ENCODE measurements around the gene KCNIP2. TPM values are rescaled to one million over a fixed set of nuclear protein-coding genes. Genes with fewer than 3 reads are reported as not detected.
A peak's percentile ranks its signal among the peaks of the same experiment; 100 is the strongest.

Gene KCNIP2
- total and polyA plus RNA-seq, 2 donors (not counting 3 experiments of a cell fraction or from before 2014, with no cell fraction given): 0.36 to 2.2 TPM

DNA sequence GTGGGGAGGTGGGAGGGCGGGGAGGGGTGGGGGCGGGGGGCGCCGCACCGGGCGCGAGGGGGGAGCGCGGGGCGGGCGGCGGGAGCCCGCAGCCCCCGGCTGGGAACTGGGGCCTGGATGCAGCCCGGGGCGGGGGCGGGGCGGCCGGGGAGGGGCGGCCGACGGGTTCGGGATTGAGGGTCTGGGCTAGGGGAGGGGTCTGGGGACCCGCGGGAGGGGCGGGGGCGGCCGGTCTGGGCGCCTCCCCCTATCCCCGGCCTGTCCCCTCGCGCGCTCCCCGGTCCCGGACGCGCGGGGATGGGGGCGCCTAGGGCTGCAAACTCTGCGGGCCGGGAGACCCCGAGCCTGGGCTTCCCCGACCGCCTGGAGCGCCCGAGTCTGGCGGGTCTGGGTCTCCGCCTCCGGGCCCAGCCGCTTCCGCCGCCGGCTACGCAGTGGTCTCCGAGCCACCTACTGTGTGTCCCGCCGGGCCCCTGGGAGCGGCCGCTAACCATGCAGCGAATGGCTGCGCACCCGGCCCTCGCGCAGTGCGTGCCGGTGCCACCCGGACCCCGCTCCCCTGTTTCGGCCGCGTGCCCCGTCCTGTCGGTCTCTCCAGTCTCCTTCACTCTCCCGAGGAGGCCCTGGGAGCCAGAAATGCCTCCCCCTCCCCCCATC lies 67.3 kb downstream of the KCNIP2 start:
- Histone ChIP-seq H3K9me3 (replicated peaks; ENCODE audit: control insufficient read depth, insufficient read depth, low read length) (no peaks in the 10 kb centered on the region), H3K79me2 (ENCODE audit: control insufficient read depth, insufficient read depth, low read length) (no peaks in the 10 kb centered on the region), H2AFZ (ENCODE audit: low read depth, low read length) (no peak overlapping the region), H3K36me3 (ENCODE audit: control insufficient read depth in 2 of 2, extremely low read depth in 1 of 2, insufficient read depth in 2 of 2, low read length in 2 of 2) (no peaks in the 10 kb centered on the region), H3K4me1 (ENCODE audit: control insufficient read depth, extremely low read depth, insufficient read depth, low read length) (peaks cover 11% of the 10 kb centered on the region), H3K4me2 (ENCODE audit: insufficient read depth, low read length) (no peak overlapping the region), H4K20me1 (replicated peaks; ENCODE audit: control insufficient read depth, extremely low read depth, insufficient read depth, low read length) (no peaks in the 10 kb centered on the region), H3K9ac (replicated peaks; ENCODE audit: extremely low read depth, insufficient read depth, low read length) (no peak overlapping the region), H3K27ac (ENCODE audit: insufficient read depth, low read depth, low read length) (no peak overlapping the region), H3K27me3 (ENCODE audit: control insufficient read depth in 2 of 2, insufficient read depth in 2 of 2, low read length in 2 of 2) (peaks cover 55 to 67% of the 10 kb centered on the region in 2 experiments), H3K4me3 (replicated peaks in 1 of 3; ENCODE audit: insufficient read depth in 1 of 3, low read depth in 1 of 3, low read length in 3 of 3) (no peak overlapping the region), H3K9me1 (replicated peaks; ENCODE audit: control insufficient read depth, extremely low read depth, insufficient read depth, low read length) (no peaks in the 10 kb centered on the region)
- DNase-seq (ENCODE audit: low read depth, low spot score) (no peak), FAIRE-seq (no peak)
- dilution Hi-C loops (cut with MboI; ENCODE audit: extremely low pct_ligation_motif_present, low sequenced_read_pairs): no loop called here
- TF ChIP-seq, protein P1, sequence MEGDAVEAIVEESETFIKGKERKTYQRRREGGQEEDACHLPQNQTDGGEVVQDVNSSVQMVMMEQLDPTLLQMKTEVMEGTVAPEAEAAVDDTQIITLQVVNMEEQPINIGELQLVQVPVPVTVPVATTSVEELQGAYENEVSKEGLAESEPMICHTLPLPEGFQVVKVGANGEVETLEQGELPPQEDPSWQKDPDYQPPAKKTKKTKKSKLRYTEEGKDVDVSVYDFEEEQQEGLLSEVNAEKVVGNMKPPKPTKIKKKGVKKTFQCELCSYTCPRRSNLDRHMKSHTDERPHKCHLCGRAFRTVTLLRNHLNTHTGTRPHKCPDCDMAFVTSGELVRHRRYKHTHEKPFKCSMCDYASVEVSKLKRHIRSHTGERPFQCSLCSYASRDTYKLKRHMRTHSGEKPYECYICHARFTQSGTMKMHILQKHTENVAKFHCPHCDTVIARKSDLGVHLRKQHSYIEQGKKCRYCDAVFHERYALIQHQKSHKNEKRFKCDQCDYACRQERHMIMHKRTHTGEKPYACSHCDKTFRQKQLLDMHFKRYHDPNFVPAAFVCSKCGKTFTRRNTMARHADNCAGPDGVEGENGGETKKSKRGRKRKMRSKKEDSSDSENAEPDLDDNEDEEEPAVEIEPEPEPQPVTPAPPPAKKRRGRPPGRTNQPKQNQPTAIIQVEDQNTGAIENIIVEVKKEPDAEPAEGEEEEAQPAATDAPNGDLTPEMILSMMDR (IDR thresholded peaks at IDR 0.05; ENCODE audit: extremely low read depth in 1 of 2, insufficient read depth in 1 of 2, low read depth in 1 of 2, low read length in 2 of 2): no peak
- peak; percentile 97 for TF ChIP-seq EZH2 (IDR thresholded peaks at IDR 0.05; ENCODE audit: borderline replicate concordance, low read depth, low read length, severe bottlenecking)
- no TSS peak for BruUV-seq (replicated peaks)
- POLR2A ChIA-PET: no interaction called here
- intact Hi-C loops (cut with micrococcal nuclease): no loop called here
- CTCF ChIA-PET: no interaction called here

Other genes with a start within 250 kb of the KCNIP2 start
- gene FBXW4, start 148.6 kb downstream of the KCNIP2 start, total RNA-seq: 20.8 and 22.4 TPM in 2 replicates
- gene FBXW4, start 148.6 kb downstream of the KCNIP2 start, polyA plus RNA-seq: 17.4 and 21.1 TPM in 2 replicates
- 0.39 and 0.44 TPM in 2 replicates for gene FGF8, start 67.7 kb downstream of the KCNIP2 start, total RNA-seq
- gene FGF8, start 67.7 kb downstream of the KCNIP2 start, polyA plus RNA-seq: not detected in 2 replicates
- gene NPM3, start 60.4 kb downstream of the KCNIP2 start, total RNA-seq: 55.4 and 60.7 TPM in 2 replicates
- gene NPM3, start 60.4 kb downstream of the KCNIP2 start, polyA plus RNA-seq: 48.1 and 71.3 TPM in 2 replicates
- gene OGA, start 25.4 kb downstream of the KCNIP2 start, total RNA-seq: 113 and 118 TPM in 2 replicates
- 21.6 and 30.8 TPM in 2 replicates for gene OGA, start 25.4 kb downstream of the KCNIP2 start, polyA plus RNA-seq
- gene ARMH3, start 212.4 kb upstream of the KCNIP2 start, total RNA-seq: 16.6 and 17.6 TPM in 2 replicates
- 12.6 and 13.1 TPM in 2 replicates for gene ARMH3, start 212.4 kb upstream of the KCNIP2 start, polyA plus RNA-seq
- gene HPS6, start 221.5 kb upstream of the KCNIP2 start, total RNA-seq: 18.5 TPM in 2 replicates
- gene HPS6, start 221.5 kb upstream of the KCNIP2 start, polyA plus RNA-seq: 9.3 and 11.6 TPM in 2 replicates

Data from endothelial cell of umbilical vein (primary cell).